ENCODE measurements around the gene ATP8B3.

- no peak for TF ChIP-seq CTCF (IDR thresholded peaks at IDR 0.05)
- no peak for TF ChIP-seq POLR2A (IDR thresholded peaks at IDR 0.05)
These were observed 38.9 kb downstream of the ATP8B3 start for GRCh38 chr19:1773184-1773583.

Measured in heart left ventricle (tissue), 13 donors.